ENCODE data around the gene FBXO40.
"Not testable (repeated sequence)": the region's sequence is repeated elsewhere in the genome, so short reads cannot be mapped to it uniquely, and the experiment has no call there.

The FBXO40 gene

GRCh38 chr3:121592856-121593702 lies at the start of gene FBXO40:
Gene FBXO40, plus strand, starts transcription at chr3:121593379. Its CDS starts 27,197 bp downstream, at chr3:121620576.
- DNase-seq (ENCODE audit: low read depth): no peak

GRCh38 chr3:121545049-121545573 lies 48.1 kb upstream of the FBXO40 start:
- DNase-seq (ENCODE audit: low read depth): no peak

GRCh38 chr3:121545574-121546455 lies 47.4 kb upstream of the FBXO40 start, which contains the start of gene POLQ:
Gene POLQ, minus strand, starts transcription at chr3:121545988. Its CDS starts 111 bp downstream, at chr3:121545877.
- peak; percentile 68 for DNase-seq (ENCODE audit: low read depth)

GRCh38 chr3:121552379-121552778 lies 40.8 kb upstream of the FBXO40 start:
- no peak for DNase-seq (ENCODE audit: low read depth)

- no peak for DNase-seq (ENCODE audit: low read depth)
Measured at GRCh38 chr3:121552797-121553196, 40.4 kb upstream of the FBXO40 start.

GRCh38 chr3:121557426-121557934 lies 35.7 kb upstream of the FBXO40 start:
- DNase-seq (ENCODE audit: low read depth): no peak

- DNase-seq (ENCODE audit: low read depth): no peak
Measured at GRCh38 chr3:121562148-121562547, 31.0 kb upstream of the FBXO40 start.

- no peak for DNase-seq (ENCODE audit: low read depth)
Measured at GRCh38 chr3:121566773-121567172, 26.4 kb upstream of the FBXO40 start.

- DNase-seq (ENCODE audit: low read depth): no peak
Measured at GRCh38 chr3:121567649-121568048, 25.5 kb upstream of the FBXO40 start, which contains the start of gene ARGFX. Gene ARGFX, plus strand, starts transcription at chr3:121567949. Its CDS starts 2,765 bp downstream, at chr3:121570714.

- no peak for DNase-seq (ENCODE audit: low read depth)
Measured at GRCh38 chr3:121574449-121574848, 18.7 kb upstream of the FBXO40 start.

GRCh38 chr3:121581691-121582090 lies 11.5 kb upstream of the FBXO40 start:
- no peak for DNase-seq (ENCODE audit: low read depth)

- no peak for DNase-seq (ENCODE audit: low read depth)
Measured at GRCh38 chr3:121584418-121584817, 8.8 kb upstream of the FBXO40 start.

GRCh38 chr3:121593806-121594205 lies 627 bp downstream of the FBXO40 start:
- not testable (repeated sequence) for DNase-seq (ENCODE audit: low read depth)

- no peak for DNase-seq (ENCODE audit: low read depth)
Measured at GRCh38 chr3:121594850-121595249, 1.7 kb downstream of the FBXO40 start.

GRCh38 chr3:121595765-121596406 lies 2.7 kb downstream of the FBXO40 start:
- DNase-seq (ENCODE audit: low read depth): no peak

GRCh38 chr3:121598564-121598963 lies 5.4 kb downstream of the FBXO40 start:
- no peak for DNase-seq (ENCODE audit: low read depth)

- DNase-seq (ENCODE audit: low read depth): not testable (repeated sequence)
Measured at GRCh38 chr3:121599900-121600299, 6.7 kb downstream of the FBXO40 start.

GRCh38 chr3:121601212-121601812 lies 8.1 kb downstream of the FBXO40 start:
- DNase-seq (ENCODE audit: low read depth): no peak

- DNase-seq (ENCODE audit: low read depth): no peak
Measured at GRCh38 chr3:121604759-121605158, 11.6 kb downstream of the FBXO40 start.

- DNase-seq (ENCODE audit: low read depth): no peak
Measured at GRCh38 chr3:121606106-121606505, 12.9 kb downstream of the FBXO40 start.

GRCh38 chr3:121619691-121620090 lies 26.5 kb downstream of the FBXO40 start:
- DNase-seq (ENCODE audit: low read depth): no peak
